Tibial nerve (tissue), 4 donors: ENCODE results near the gene CACNA1E. TPM values are rescaled to one million over a fixed set of nuclear protein-coding genes. Genes with fewer than 3 reads are reported as not detected.

Source experiments
- DNase-seq, 2 donors: peaks; one replicate each; pipeline ENCODE4 v3.0.0-alpha.2; 2019; ENCODE audit warnings: low spot score in 2 of 2
- H3K27ac ChIP-seq, 4 donors: fragments of 200-600 bp; sonication (generic) in 3 of 4; one replicate each; pipeline ENCODE4 v1.5.1; 2017 to 2019; ENCODE audit warnings: mild to moderate bottlenecking in 1 of 4
- H3K27me3 ChIP-seq, 2 donors: fragments of 200-600 bp; sonication (generic) in 1 of 2; one replicate each; pipeline versions ENCODE4 v1.5.1 to v1.6.0; 2017 to 2019
- H3K36me3 ChIP-seq, 3 donors: fragments of 200-600 bp; sonication (generic); one replicate each; pipeline ENCODE4 v1.5.1; 2018 to 2019
- H3K4me1 ChIP-seq, 4 donors: fragments of 200-600 bp; sonication (generic) in 3 of 4; one replicate each; pipeline ENCODE4 v1.5.1; 2017 to 2019
- H3K4me3 ChIP-seq, 4 donors: fragments of 200-600 bp; sonication (generic) in 3 of 4; one replicate each; pipeline ENCODE4 v1.5.1; 2017 to 2019; ENCODE audit warnings: mild to moderate bottlenecking in 1 of 4, moderate library complexity in 1 of 4
- H3K9me3 ChIP-seq, 4 donors: fragments of 200-600 bp; sonication (generic) in 3 of 4; one replicate each; pipeline ENCODE4 v1.5.1; 2017 to 2019
- EP300 ChIP-seq, 2 donors: sonication (generic); formaldehyde crosslinking; IDR thresholded peaks; one replicate each; pipeline ENCODE4 v1.6.1; 2017; ENCODE audit warnings: antibody characterized with exemption in 2 of 2, mild to moderate bottlenecking in 1 of 2
- POLR2A ChIP-seq, 2 donors: fragments of 450-650 bp; IDR thresholded peaks; one replicate each; pipeline ENCODE4 v1.6.1; 2017; ENCODE audit warnings: antibody characterized with exemption in 2 of 2, mild to moderate bottlenecking in 2 of 2, moderate library complexity in 2 of 2
- WGBS, 2 donors: methylation state at CpG; one replicate each; pipeline ENCODE4 v1.1.5; 2018; 5-methylcytosine and 5-hydroxymethylcytosine counted together
- total RNA-seq, 4 donors: library from RNA; depleted of rRNA; stranded (reverse); fragments of >200 nt; gene quantifications; one replicate each; pipeline ENCODE4 v1.1.0, GENCODE V29; 2016
- TF ChIP-seq, protein P1 (sequence below), 5 experiments: fragments of 200-600 bp in 3 of 5; fragments of 450-650 bp in 2 of 5; sonication (generic) in 3 of 5; IDR thresholded peaks; one replicate each; pipeline ENCODE4 v1.5.1; 2016 to 2019; ENCODE audit warnings: antibody characterized with exemption in 5 of 5, mild to moderate bottlenecking in 3 of 5, moderate library complexity in 2 of 5

Gene CACNA1E
- total RNA-seq, 4 donors from 2014 or later = not detected

- no peak for TF ChIP-seq POLR2A (IDR thresholded peaks at IDR 0.05)
- 31 to 36% methylated on average over 6 of the region's 6 CpGs for WGBS, 2 donors
- H3K9me3 ChIP-seq = no peaks in the 10 kb centered on the region
Measured at GRCh38 chr1:181592255-181592859, 109.0 kb downstream of the CACNA1E start.

DNA sequence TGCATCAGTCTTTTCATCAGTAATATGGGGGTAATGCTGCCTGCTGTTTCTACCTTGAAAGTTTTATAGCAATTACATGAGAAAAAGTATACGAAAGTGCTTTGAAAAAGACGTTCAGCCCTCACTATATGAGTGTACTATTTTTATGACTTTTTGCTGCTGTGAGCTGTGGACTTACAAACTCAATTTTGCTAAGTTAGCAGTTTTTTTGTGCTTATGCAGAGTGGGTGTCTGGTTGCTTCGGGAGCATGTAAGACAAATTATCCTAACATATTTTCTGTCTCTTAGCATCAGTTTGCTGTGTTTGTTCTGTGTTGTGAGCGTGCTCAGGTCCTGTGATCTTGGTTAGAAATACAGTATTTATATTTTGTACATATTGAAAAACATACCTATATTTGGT lies 109.7 kb downstream of the CACNA1E start:
- TF ChIP-seq POLR2A (IDR thresholded peaks at IDR 0.05) = no peak
- TF ChIP-seq, protein P1, sequence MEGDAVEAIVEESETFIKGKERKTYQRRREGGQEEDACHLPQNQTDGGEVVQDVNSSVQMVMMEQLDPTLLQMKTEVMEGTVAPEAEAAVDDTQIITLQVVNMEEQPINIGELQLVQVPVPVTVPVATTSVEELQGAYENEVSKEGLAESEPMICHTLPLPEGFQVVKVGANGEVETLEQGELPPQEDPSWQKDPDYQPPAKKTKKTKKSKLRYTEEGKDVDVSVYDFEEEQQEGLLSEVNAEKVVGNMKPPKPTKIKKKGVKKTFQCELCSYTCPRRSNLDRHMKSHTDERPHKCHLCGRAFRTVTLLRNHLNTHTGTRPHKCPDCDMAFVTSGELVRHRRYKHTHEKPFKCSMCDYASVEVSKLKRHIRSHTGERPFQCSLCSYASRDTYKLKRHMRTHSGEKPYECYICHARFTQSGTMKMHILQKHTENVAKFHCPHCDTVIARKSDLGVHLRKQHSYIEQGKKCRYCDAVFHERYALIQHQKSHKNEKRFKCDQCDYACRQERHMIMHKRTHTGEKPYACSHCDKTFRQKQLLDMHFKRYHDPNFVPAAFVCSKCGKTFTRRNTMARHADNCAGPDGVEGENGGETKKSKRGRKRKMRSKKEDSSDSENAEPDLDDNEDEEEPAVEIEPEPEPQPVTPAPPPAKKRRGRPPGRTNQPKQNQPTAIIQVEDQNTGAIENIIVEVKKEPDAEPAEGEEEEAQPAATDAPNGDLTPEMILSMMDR (IDR thresholded peaks at IDR 0.05) = no peak
- no peak for TF ChIP-seq EP300 (IDR thresholded peaks at IDR 0.05)
- H3K27me3 ChIP-seq = no peaks in the 10 kb centered on the region
- H3K4me3 ChIP-seq = no peak overlapping the region
- 52 to 55% methylated on average over 4 of the region's 4 CpGs for WGBS, 2 donors
- H3K27ac ChIP-seq = no peak overlapping the region
- no peaks in the 10 kb centered on the region for H3K9me3 ChIP-seq
- no peak for DNase-seq
- no peaks in the 10 kb centered on the region for H3K36me3 ChIP-seq
- H3K4me1 ChIP-seq = no peaks in the 10 kb centered on the region

More at GRCh38 chr1:181592255-181592859, 109.0 kb downstream of the CACNA1E start:
- Histone ChIP-seq H3K4me1 (no peaks in the 10 kb centered on the region), H3K36me3 (no peaks in the 10 kb centered on the region), H3K27me3 (no peaks in the 10 kb centered on the region), H3K27ac (no peak overlapping the region), H3K4me3 (no peak overlapping the region)
- no peak for DNase-seq

GRCh38 chr1:181594553-181594952 lies 111.2 kb downstream of the CACNA1E start:
- TF ChIP-seq, protein P1 (IDR thresholded peaks at IDR 0.05) = no peak
- no peak for TF ChIP-seq POLR2A (IDR thresholded peaks at IDR 0.05)
- TF ChIP-seq EP300 (IDR thresholded peaks at IDR 0.05) = no peak
- H3K36me3 ChIP-seq = no peaks in the 10 kb centered on the region
- WGBS, 2 donors = 89 to 92% methylated on average over 5 of the region's 5 CpGs
- no peaks in the 10 kb centered on the region for H3K27me3 ChIP-seq
- no peak overlapping the region for H3K27ac ChIP-seq
- DNase-seq = no peak
- H3K9me3 ChIP-seq = peaks cover 0 to 3% (median 0%) of the 10 kb centered on the region in 4 donors
- no peak overlapping the region for H3K4me3 ChIP-seq
- H3K4me1 ChIP-seq = no peaks in the 10 kb centered on the region

DNA sequence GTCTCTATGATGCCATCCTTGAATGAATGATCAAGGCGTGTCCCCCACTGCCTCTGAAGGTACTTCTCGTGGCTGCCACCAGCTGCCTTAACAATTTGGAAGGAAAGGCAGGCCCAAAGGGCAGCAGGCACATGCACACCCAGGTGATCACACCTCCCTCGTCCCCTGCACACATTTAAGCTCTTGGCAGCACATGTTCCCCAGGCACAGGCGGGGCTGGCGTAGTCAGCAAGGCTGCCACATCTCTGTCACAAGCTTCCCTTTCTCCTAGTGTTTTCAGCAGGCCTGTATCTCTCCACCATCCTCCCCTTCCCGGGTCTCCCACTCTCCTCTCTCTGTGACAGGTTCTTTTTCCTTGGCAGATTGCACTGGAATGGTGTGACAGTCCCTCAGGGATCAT lies 111.9 kb downstream of the CACNA1E start:
- no peak for DNase-seq
- TF ChIP-seq POLR2A (IDR thresholded peaks at IDR 0.05) (no peak), EP300 (IDR thresholded peaks at IDR 0.05) (no peak)
- TF ChIP-seq, protein P1 (IDR thresholded peaks at IDR 0.05) = no peak
- H3K9me3 ChIP-seq = peaks cover 0 to 3% (median 0%) of the 10 kb centered on the region in 4 donors
- H3K4me3 ChIP-seq = no peak overlapping the region
- no peaks in the 10 kb centered on the region for H3K36me3 ChIP-seq
- whole genome bisulfite sequencing, 2 donors = 69 to 79% methylated on average over 6 of the region's 6 CpGs
- no peak overlapping the region for H3K27ac ChIP-seq
- no peaks in the 10 kb centered on the region for H3K27me3 ChIP-seq
- no peaks in the 10 kb centered on the region for H3K4me1 ChIP-seq

- Histone ChIP-seq H3K4me3 (no peak overlapping the region), H3K9me3 (peaks cover 0 to 4% (median 2%) of the 10 kb centered on the region in 4 donors), H3K4me1 (no peaks in the 10 kb centered on the region), H3K36me3 (no peaks in the 10 kb centered on the region), H3K27me3 (no peaks in the 10 kb centered on the region), H3K27ac (no peak overlapping the region)
- TF ChIP-seq EP300 (IDR thresholded peaks at IDR 0.05) (no peak), POLR2A (IDR thresholded peaks at IDR 0.05) (no peak)
- TF ChIP-seq, protein P1 (IDR thresholded peaks at IDR 0.05) = no peak
- 83 to 90% methylated on average over 4 of the region's 4 CpGs for WGBS, 2 donors
- DNase-seq = no peak
Measured at GRCh38 chr1:181601186-181601950, 118.1 kb downstream of the CACNA1E start.
